Left lung (tissue), 10 donors: Measurements from ENCODE around the gene RXYLT1. TPM values are rescaled to one million over a fixed set of nuclear protein-coding genes. Genes with fewer than 3 reads are reported as not detected.

Experiments used
- ATAC-seq: fragments of 200-7000 bp; cut with Tn5 transposase; one replicate; pipeline ENCODE4 v1.9.1; 2020; ENCODE audit warnings: moderate library complexity
- DNase-seq, 4 donors: peaks; one replicate each; pipeline ENCODE4 v3.0.0-alpha.2; 2013 to 2020
- H3K27ac ChIP-seq, 2 donors: fragments of 200-600 bp; sonication (generic) in 1 of 2; one replicate each; pipeline versions ENCODE4 v1.5.0 to v1.8.0; 2020 to 2021
- H3K27me3 ChIP-seq, 2 donors: fragments of 200-600 bp; sonication (generic) in 1 of 2; one replicate each; pipeline versions ENCODE4 v1.5.0 to v1.8.0; 2020 to 2021
- H3K36me3 ChIP-seq, 2 donors: fragments of 200-600 bp; sonication (generic) in 1 of 2; one replicate each; pipeline versions ENCODE4 v1.5.0 to v1.8.0; 2020 to 2021
- H3K4me1 ChIP-seq, 2 donors: fragments of 200-600 bp; one replicate each; pipeline ENCODE4 v1.8.0; 2021
- H3K4me3 ChIP-seq, 2 donors: fragments of 200-600 bp; sonication (generic) in 1 of 2; one replicate each; pipeline versions ENCODE4 v1.5.0 to v1.8.0; 2020 to 2021; ENCODE audit warnings: mild to moderate bottlenecking in 1 of 2
- H3K9me3 ChIP-seq, 2 donors: fragments of 200-600 bp; sonication (generic) in 1 of 2; one replicate each; pipeline versions ENCODE4 v1.5.0 to v1.8.0; 2020 to 2021
- intact Hi-C, 2 donors: fragments of 100-400 bp; cut with DNase I; formaldehyde crosslinking; loops; one replicate each; pipeline versions ENCODE4 v1.11.2 to v1.14.2; 2022
- polyA plus RNA-seq, 6 donors: library from polyadenylated mRNA; unstranded; fragments of 120-200 nt; gene quantifications; one replicate each; pipeline ENCODE4 v1.2.1, GENCODE V29; 2013; ENCODE audit not compliant: insufficient read length in 6 of 6
- total RNA-seq, 2 donors: library from RNA; stranded (reverse); fragmentation: NEBNext Ultra II Directional; extraction: Animal tissue kit (Norgen Biotek cat#: 25700); gene quantifications; one replicate each; pipeline ENCODE4 v1.2.1, GENCODE V29; 2021
- TF ChIP-seq, protein P1 (sequence below), 2 donors: fragments of 200-600 bp; sonication (generic) in 1 of 2; IDR thresholded peaks; one replicate each; pipeline versions ENCODE4 v1.5.0 to v1.8.0; 2021; ENCODE audit warnings: antibody characterized with exemption in 2 of 2
- donor health status: DM: no; HTN: yes; CAD: no.
- donor health status: DM: no; HTN: no; CAD: no.

The RXYLT1 gene
- total and polyA plus RNA-seq, 8 donors = 12.4 to 28.2 (median 24.1) TPM

GRCh38 chr12:63855299-63855698 lies 75.6 kb downstream of the RXYLT1 start:
- H3K36me3 ChIP-seq = no peaks in the 10 kb centered on the region
- no peak overlapping the region for H3K4me3 ChIP-seq
- H3K9me3 ChIP-seq = no peaks in the 10 kb centered on the region
- H3K27ac ChIP-seq = no peak overlapping the region
- no peaks in the 10 kb centered on the region for H3K27me3 ChIP-seq
- no peaks in the 10 kb centered on the region for H3K4me1 ChIP-seq
- TF ChIP-seq, protein P1, sequence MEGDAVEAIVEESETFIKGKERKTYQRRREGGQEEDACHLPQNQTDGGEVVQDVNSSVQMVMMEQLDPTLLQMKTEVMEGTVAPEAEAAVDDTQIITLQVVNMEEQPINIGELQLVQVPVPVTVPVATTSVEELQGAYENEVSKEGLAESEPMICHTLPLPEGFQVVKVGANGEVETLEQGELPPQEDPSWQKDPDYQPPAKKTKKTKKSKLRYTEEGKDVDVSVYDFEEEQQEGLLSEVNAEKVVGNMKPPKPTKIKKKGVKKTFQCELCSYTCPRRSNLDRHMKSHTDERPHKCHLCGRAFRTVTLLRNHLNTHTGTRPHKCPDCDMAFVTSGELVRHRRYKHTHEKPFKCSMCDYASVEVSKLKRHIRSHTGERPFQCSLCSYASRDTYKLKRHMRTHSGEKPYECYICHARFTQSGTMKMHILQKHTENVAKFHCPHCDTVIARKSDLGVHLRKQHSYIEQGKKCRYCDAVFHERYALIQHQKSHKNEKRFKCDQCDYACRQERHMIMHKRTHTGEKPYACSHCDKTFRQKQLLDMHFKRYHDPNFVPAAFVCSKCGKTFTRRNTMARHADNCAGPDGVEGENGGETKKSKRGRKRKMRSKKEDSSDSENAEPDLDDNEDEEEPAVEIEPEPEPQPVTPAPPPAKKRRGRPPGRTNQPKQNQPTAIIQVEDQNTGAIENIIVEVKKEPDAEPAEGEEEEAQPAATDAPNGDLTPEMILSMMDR (IDR thresholded peaks at IDR 0.05) = no peak
- DNase-seq (no peak), ATAC-seq (no peak)
- intact Hi-C loops = no loop called here

GRCh38 chr12:63857771-63858670 lies 78.3 kb downstream of the RXYLT1 start:
- no peak for ATAC-seq
- TF ChIP-seq, protein P1 (IDR thresholded peaks at IDR 0.05) = no peak
- H3K36me3 ChIP-seq = no peaks in the 10 kb centered on the region
- no peak overlapping the region for H3K27ac ChIP-seq
- H3K27me3 ChIP-seq = no peaks in the 10 kb centered on the region
- no peaks in the 10 kb centered on the region for H3K9me3 ChIP-seq
- no peak overlapping the region for H3K4me3 ChIP-seq
- intact Hi-C loops = no loop called here
- DNase-seq = no peak
- H3K4me1 ChIP-seq = no peaks in the 10 kb centered on the region

Other genes with a start within 250 kb of the RXYLT1 start
- 1 to 10 TPM; 1.2 to 1.4 TPM for gene DPY19L2, start 111.4 kb upstream of the RXYLT1 start, total RNA-seq
- 10 to 100 TPM; 17.0 to 33.3 (median 25.2) TPM for gene DPY19L2, start 111.4 kb upstream of the RXYLT1 start, polyA plus RNA-seq
- 10 to 100 TPM; 12.7 to 15.6 TPM for gene SRGAP1, start 64.8 kb downstream of the RXYLT1 start, total RNA-seq
- gene SRGAP1, start 64.8 kb downstream of the RXYLT1 start, polyA plus RNA-seq = 10 to 100 TPM in 5 of 6 donors, 1 to 10 TPM in 1; 9.6 to 11.8 (median 10.9) TPM